GM12878 (cell line): Measurements from ENCODE around the gene PCDHGA5. TPM values are rescaled to one million over a fixed set of nuclear protein-coding genes. Genes with fewer than 3 reads are reported as not detected.

Source experiments
- ATF3 ChIP-seq: IDR thresholded peaks from 2 replicates; pipeline ENCODE4 v1.6.1; 2011; ENCODE audit warnings: low read depth, mild to moderate bottlenecking, low read length, moderate library complexity, borderline replicate concordance; ENCODE audit errors: extremely low read depth
- BCL11A ChIP-seq: IDR thresholded peaks from 2 replicates; pipeline ENCODE4 v1.6.1; 2011; ENCODE audit warnings: low read depth, low read length
- BRCA1 ChIP-seq: IDR thresholded peaks from 2 replicates; pipeline ENCODE4 v1.6.1; 2011; ENCODE audit warnings: low read depth, low read length, improper control_type of control experiment
- CBX5 ChIP-seq: sonication (generic); IDR thresholded peaks from 2 replicates; pipeline ENCODE4 v1.6.1; 2016; ENCODE audit warnings: low read depth, moderate library complexity, mild to moderate bottlenecking, inconsistent platforms
- CHD2 ChIP-seq: IDR thresholded peaks from 2 replicates; pipeline ENCODE4 v1.6.1; 2011; ENCODE audit warnings: low read depth, low read length, improper control_type of control experiment, borderline replicate concordance
- CREB1 ChIP-seq: IDR thresholded peaks from 2 replicates; pipeline ENCODE4 v1.6.1; 2012; ENCODE audit warnings: low read depth, mild to moderate bottlenecking, inconsistent platforms
- CREM ChIP-seq: IDR thresholded peaks from 2 replicates; pipeline ENCODE4 v1.6.1; 2014; ENCODE audit warnings: antibody characterized with exemption, low read depth
- EZH2 ChIP-seq: IDR thresholded peaks from 2 replicates; pipeline ENCODE4 v1.6.1; 2012; ENCODE audit warnings: low read depth, mild to moderate bottlenecking, control low read depth, inconsistent platforms, low read length, borderline replicate concordance; ENCODE audit not compliant: control insufficient read depth
- HSF1 ChIP-seq: fragments of 150-350 bp; IDR thresholded peaks from 2 replicates; pipeline ENCODE4 v1.6.1; 2014; ENCODE audit warnings: mild to moderate bottlenecking, low read depth, low read length
- IRF4 ChIP-seq: IDR thresholded peaks from 2 replicates; pipeline ENCODE4 v1.6.1; 2011; ENCODE audit warnings: low read depth, low read length
- KAT2A ChIP-seq: conservative IDR thresholded peaks from 2 replicates; pipeline ENCODE4 v1.6.1; 2011; ENCODE audit warnings: low read depth, low read length; ENCODE audit not compliant: control insufficient read depth
- MAX ChIP-seq: IDR thresholded peaks from 2 replicates; pipeline ENCODE4 v1.6.1; 2012; ENCODE audit warnings: low read depth, low read length, improper control_type of control experiment
- MTA2 ChIP-seq: fragments of 450-650 bp; IDR thresholded peaks from 2 replicates; pipeline ENCODE4 v1.6.1; 2016; ENCODE audit warnings: low read depth, mild to moderate bottlenecking, moderate library complexity
- NR2C1 ChIP-seq: fragments of 450-650 bp; IDR thresholded peaks from 2 replicates; pipeline ENCODE4 v1.6.1; 2017; ENCODE audit warnings: antibody characterized with exemption, mild to moderate bottlenecking, moderate library complexity
- PBX3 ChIP-seq: IDR thresholded peaks from 2 replicates; pipeline ENCODE4 v1.6.1; 2011; ENCODE audit warnings: mild to moderate bottlenecking, low read depth, low read length, moderate library complexity; ENCODE audit not compliant: insufficient replicate concordance
- RCOR1 ChIP-seq: conservative IDR thresholded peaks from 2 replicates; pipeline ENCODE4 v1.6.1; 2012; ENCODE audit warnings: low read depth, low read length, improper control_type of control experiment
- REST ChIP-seq: IDR thresholded peaks from 2 replicates; pipeline ENCODE4 v1.6.1; 2012; ENCODE audit warnings: mild to moderate bottlenecking, low read depth, low read length
- SPI1 ChIP-seq: IDR thresholded peaks from 2 replicates; pipeline ENCODE4 v1.6.1; 2011; ENCODE audit warnings: low read depth, mild to moderate bottlenecking, low read length, moderate library complexity, borderline replicate concordance; ENCODE audit not compliant: insufficient read depth
- SUZ12 ChIP-seq: fragments of 200-600 bp; sonication (generic); IDR thresholded peaks from one replicate; pipeline ENCODE4 v1.6.1; 2018; ENCODE audit warnings: antibody characterized with exemption, mild to moderate bottlenecking; ENCODE audit not compliant: unreplicated experiment
- TAF1 ChIP-seq: IDR thresholded peaks from 2 replicates; pipeline ENCODE4 v1.6.1; 2011; ENCODE audit warnings: mild to moderate bottlenecking, low read depth, low read length, borderline replicate concordance
- WRNIP1 ChIP-seq: IDR thresholded peaks from 2 replicates; pipeline ENCODE4 v1.6.1; 2011; ENCODE audit warnings: low read depth, low read length, improper control_type of control experiment, borderline replicate concordance
- ZBED1 ChIP-seq: IDR thresholded peaks from 2 replicates; pipeline ENCODE4 v1.6.1; 2016; ENCODE audit warnings: borderline replicate concordance
- ZNF217 ChIP-seq: fragments of 450-650 bp; IDR thresholded peaks from 2 replicates; pipeline ENCODE4 v1.6.1; 2017; ENCODE audit warnings: antibody characterized with exemption, mild to moderate bottlenecking
- ZNF384 ChIP-seq: IDR thresholded peaks from 2 replicates; pipeline ENCODE4 v1.6.1; 2012; ENCODE audit warnings: low read depth, mild to moderate bottlenecking, low read length, improper control_type of control experiment, borderline replicate concordance
- polyA plus RNA-seq, 11 experiments: library from polyadenylated mRNA; depleted of rRNA in 4 of 11; unstranded in 6 of 11; stranded (reverse) in 5 of 11; fragments of >200 nt; fragmentation: Nextera tagmentation in 4 of 11; fragmentation: Illumina TruSeq in 1 of 11; extraction: Ambion mirVana in 4 of 11; extraction: Trizol in 1 of 11; gene quantifications; 1 replicate in 1 of 11; 2 replicates in 10 of 11; pipeline versions ENCODE4 v1.2.1 to v1.2.3, GENCODE V29; 2011 to 2016; ENCODE audit warnings: inconsistent platforms in 2 of 11, missing spikeins in 2 of 11, low read depth in 1 of 11
- total RNA-seq, 4 experiments: library from RNA; depleted of rRNA in 3 of 4; stranded (reverse); fragments of >200 nt in 3 of 4; fragmentation: Illumina TruSeq in 1 of 4; extraction: Trizol in 1 of 4; gene quantifications; 2 replicates each; pipeline versions ENCODE4 v1.2.1 to v1.2.3, GENCODE V29; 2013 to 2021

PCDHGA5 gene
- total and polyA plus RNA-seq, 10 of the 15 experiments (the other 5 are each of a cell fraction or from before 2014, with no cell fraction given): 0.10 to 0.23 (median 0.16) TPM; not detected in 4

- TF ChIP-seq REST: no peak
- 0 out of 2 replicates have a peak, but pooled peaks have one; percentile 12 for TF ChIP-seq TAF1
- no peak for TF ChIP-seq WRNIP1
- no peak for TF ChIP-seq ZBED1
- TF ChIP-seq CBX5: peak; percentile 79; the same call in 1 of the 2 replicates
- no peak for TF ChIP-seq SPI1
- no peak for TF ChIP-seq SUZ12
- peak; percentile 57 for TF ChIP-seq CREB1
- no peak for TF ChIP-seq NR2C1
- no peak for TF ChIP-seq CREM
- TF ChIP-seq KAT2A: no peak
- no peak for TF ChIP-seq MTA2
- no peak for TF ChIP-seq ATF3
- no peak for TF ChIP-seq RCOR1
- TF ChIP-seq PBX3: no peak
- TF ChIP-seq EZH2: no peak
- peak; percentile 38; the same call in 1 of the 2 replicates for TF ChIP-seq IRF4
- no peak for TF ChIP-seq ZNF217
- no peak for TF ChIP-seq HSF1
- no peak for TF ChIP-seq BRCA1
- no peak for TF ChIP-seq CHD2
- TF ChIP-seq ZNF384: no peak
- TF ChIP-seq MAX: no peak
- no peak for TF ChIP-seq BCL11A
Observed at GRCh38 chr5:141326088-141326854, 37.7 kb upstream of the PCDHGA5 start (continued).
